ENCODE data around the gene RANBP3.

- TF ChIP-seq GATA2 (IDR thresholded peaks at IDR 0.05; ENCODE audit: low read depth, low read length) (no peak), GATA3 (IDR thresholded peaks at IDR 0.05; ENCODE audit: low read depth, low read length) (no peak)
These were observed 22.4 kb upstream of the RANBP3 start for GRCh38 chr19:6000228-6000847.

Measured in SH-SY5Y (cell line).